Activated CD8-positive, alpha-beta T cell treated with anti-CD3 and anti-CD28 coated beads for 36 hours (primary cell): ENCODE measurements around the gene PPP3CA. TPM values are rescaled to one million over a fixed set of nuclear protein-coding genes. Genes with fewer than 3 reads are reported as not detected.

Experiments
- ATAC-seq: fragments of 200-7000 bp; cut with Tn5 transposase; one replicate; pipeline ENCODE4 v1.10.0; 2021; ENCODE audit warnings: mild to moderate bottlenecking, moderate library complexity
- CTCF ChIA-PET: fragments of 350-600 bp; sonication (Branson Sonifier 250); formaldehyde crosslinking; loops from one replicate; lab custom pipeline; 2021; ENCODE audit warnings: antibody characterized with exemption; lab: Charles Lee
- POLR2A ChIA-PET: fragments of 350-600 bp; sonication (Branson Sonifier 250); formaldehyde crosslinking; loops from one replicate; lab custom pipeline; 2021; ENCODE audit warnings: antibody characterized with exemption; lab: Charles Lee
- DNase-seq: peaks from one replicate; pipeline ENCODE4 v3.0.0-alpha.2; 2020
- H3K27ac Mint-ChIP-seq: one replicate; pipeline ENCODE4 v1.8.0; 2021; ENCODE audit warnings: mild to moderate bottlenecking, mixed read lengths
- H3K27me3 Mint-ChIP-seq: one replicate; pipeline ENCODE4 v1.8.0; 2021; ENCODE audit warnings: mixed read lengths
- H3K36me3 Mint-ChIP-seq: one replicate; pipeline ENCODE4 v1.8.0; 2021; ENCODE audit warnings: low read depth, mixed read lengths
- H3K4me1 Mint-ChIP-seq: one replicate; pipeline ENCODE4 v1.8.0; 2021; ENCODE audit warnings: low read depth, mixed read lengths
- H3K4me3 Mint-ChIP-seq: one replicate; pipeline ENCODE4 v1.8.0; 2021; ENCODE audit warnings: mild to moderate bottlenecking, moderate library complexity, mixed read lengths
- H3K9me3 Mint-ChIP-seq: one replicate; pipeline ENCODE4 v1.8.0; 2021; ENCODE audit warnings: mixed read lengths
- intact Hi-C: fragments of 100-400 bp; cut with micrococcal nuclease; formaldehyde crosslinking; loops from one replicate; pipeline ENCODE4 v1.10.0; 2022
- total RNA-seq, 2 experiments: library from RNA; stranded (reverse); gene quantifications; one replicate each; pipeline ENCODE4 v1.2.3, GENCODE V29; 2021
- TF ChIP-seq, protein P1 (sequence below): fragments of 200-600 bp; IDR thresholded peaks from one replicate; pipeline ENCODE4 v1.8.0; 2022; ENCODE audit warnings: antibody characterized with exemption, mild to moderate bottlenecking

The PPP3CA gene
- total RNA-seq, 2 experiments from 2014 or later: 11.8 to 12.7 TPM

DNA sequence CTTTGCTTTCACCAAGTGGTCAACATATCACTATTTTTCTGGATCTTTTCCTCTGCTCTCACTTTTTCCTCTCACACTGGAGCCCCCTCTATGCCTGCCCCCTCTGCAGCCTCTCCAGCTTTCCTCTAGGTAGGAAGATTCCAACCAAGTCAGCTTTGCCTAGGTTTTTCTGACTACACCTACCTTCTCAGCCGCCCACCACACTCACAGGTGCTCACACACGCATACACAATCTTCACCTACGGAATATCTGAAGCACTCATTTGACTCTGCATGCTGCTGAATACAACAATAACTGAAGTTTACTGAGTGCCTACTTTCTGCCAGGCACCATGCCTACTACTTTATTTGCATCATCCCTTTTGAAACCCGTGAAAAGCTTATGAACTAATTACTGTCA is 328.0 kb downstream of the PPP3CA start:
- peak; percentile 7 for DNase-seq
- no peak overlapping the region for H3K4me3 Mint-ChIP-seq
- TF ChIP-seq, protein P1, sequence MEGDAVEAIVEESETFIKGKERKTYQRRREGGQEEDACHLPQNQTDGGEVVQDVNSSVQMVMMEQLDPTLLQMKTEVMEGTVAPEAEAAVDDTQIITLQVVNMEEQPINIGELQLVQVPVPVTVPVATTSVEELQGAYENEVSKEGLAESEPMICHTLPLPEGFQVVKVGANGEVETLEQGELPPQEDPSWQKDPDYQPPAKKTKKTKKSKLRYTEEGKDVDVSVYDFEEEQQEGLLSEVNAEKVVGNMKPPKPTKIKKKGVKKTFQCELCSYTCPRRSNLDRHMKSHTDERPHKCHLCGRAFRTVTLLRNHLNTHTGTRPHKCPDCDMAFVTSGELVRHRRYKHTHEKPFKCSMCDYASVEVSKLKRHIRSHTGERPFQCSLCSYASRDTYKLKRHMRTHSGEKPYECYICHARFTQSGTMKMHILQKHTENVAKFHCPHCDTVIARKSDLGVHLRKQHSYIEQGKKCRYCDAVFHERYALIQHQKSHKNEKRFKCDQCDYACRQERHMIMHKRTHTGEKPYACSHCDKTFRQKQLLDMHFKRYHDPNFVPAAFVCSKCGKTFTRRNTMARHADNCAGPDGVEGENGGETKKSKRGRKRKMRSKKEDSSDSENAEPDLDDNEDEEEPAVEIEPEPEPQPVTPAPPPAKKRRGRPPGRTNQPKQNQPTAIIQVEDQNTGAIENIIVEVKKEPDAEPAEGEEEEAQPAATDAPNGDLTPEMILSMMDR: no peak
- peaks cover 7% of the 10 kb centered on the region for H3K36me3 Mint-ChIP-seq
- ChIA-PET CTCF (interaction anchor here (0.9 to 1.6 kb wide), 2 partner anchors 140 to 582 kb away, joined by 3 read pairs; no protein-coding TSS in a partner anchor), POLR2A (interaction anchor here (0.6 to 1.6 kb wide), 4 partner anchors 10 to 398 kb away, joined by 3 to 4 read pairs (median 3); no protein-coding TSS in a partner anchor)
- H3K27ac Mint-ChIP-seq: peak overlapping the region; percentile 57
- peaks cover 53% of the 10 kb centered on the region for H3K4me1 Mint-ChIP-seq
- no peaks in the 10 kb centered on the region for H3K9me3 Mint-ChIP-seq
- intact Hi-C loops: no loop called here
- peaks cover 4% of the 10 kb centered on the region for H3K27me3 Mint-ChIP-seq
- no peak for ATAC-seq

DNA sequence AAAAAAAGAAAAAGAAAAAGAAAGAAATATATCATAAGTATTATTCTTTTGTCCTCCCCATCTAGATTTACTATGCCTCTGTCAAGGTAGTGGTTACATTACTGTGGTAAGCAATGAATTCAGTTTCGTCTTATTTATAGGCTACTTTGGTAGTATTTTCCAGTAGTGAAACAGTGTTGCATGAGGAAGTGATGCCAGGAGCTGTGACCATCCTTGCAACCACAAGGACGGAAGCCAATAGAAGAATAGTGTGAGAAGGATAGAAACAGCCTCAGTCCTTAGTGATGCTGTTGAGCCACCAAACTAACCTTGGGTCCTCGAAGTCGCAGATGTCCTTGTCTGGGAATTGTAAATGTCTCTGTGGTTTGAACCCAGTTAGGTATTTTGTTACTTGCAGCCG is 328.5 kb downstream of the PPP3CA start:
- peaks cover 7% of the 10 kb centered on the region for H3K36me3 Mint-ChIP-seq
- ATAC-seq: no peak
- peak overlapping the region; percentile 57 for H3K27ac Mint-ChIP-seq
- H3K27me3 Mint-ChIP-seq: peaks cover 4% of the 10 kb centered on the region
- H3K4me1 Mint-ChIP-seq: peaks cover 53% of the 10 kb centered on the region
- CTCF ChIA-PET: interaction anchor here (1.6 kb wide), 1 partner anchor 583 kb away, joined by 3 read pairs; no protein-coding TSS in a partner anchor
- intact Hi-C loops: no loop called here
- no peaks in the 10 kb centered on the region for H3K9me3 Mint-ChIP-seq
- POLR2A ChIA-PET: interaction anchor here (0.6 to 1.6 kb wide), 4 partner anchors 9 to 398 kb away, joined by 3 to 4 read pairs (median 3); no protein-coding TSS in a partner anchor
- TF ChIP-seq, protein P1: no peak
- H3K4me3 Mint-ChIP-seq: no peak overlapping the region
- DNase-seq: peak; percentile 24

DNA sequence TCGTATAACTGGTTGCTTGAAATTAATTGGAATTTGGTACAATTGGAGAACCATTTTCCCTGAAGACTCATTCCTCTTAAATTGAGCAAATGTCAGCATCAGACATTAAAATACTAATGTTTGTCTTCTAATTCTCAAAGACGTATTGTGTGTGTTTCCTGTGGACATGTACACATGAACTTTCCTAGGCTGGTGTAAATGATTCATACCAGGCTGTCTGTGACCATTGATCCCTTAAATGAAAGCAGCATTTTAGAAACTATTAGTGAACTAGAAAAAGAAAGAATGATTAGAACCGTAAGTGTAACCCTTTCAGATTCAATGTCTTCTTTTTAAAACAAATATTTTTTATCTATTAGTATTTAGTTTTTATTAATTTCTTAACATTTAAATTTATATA is 332.9 kb downstream of the PPP3CA start:
- intact Hi-C loops: no loop called here
- no peaks in the 10 kb centered on the region for H3K36me3 Mint-ChIP-seq
- DNase-seq: no peak
- no peak for ATAC-seq
- H3K27ac Mint-ChIP-seq: no peak overlapping the region
- no peaks in the 10 kb centered on the region for H3K9me3 Mint-ChIP-seq
- H3K4me1 Mint-ChIP-seq: peaks cover 33% of the 10 kb centered on the region
- ChIA-PET CTCF (no interaction called here), POLR2A (no interaction called here)
- peaks cover 7% of the 10 kb centered on the region for H3K27me3 Mint-ChIP-seq
- no peak overlapping the region for H3K4me3 Mint-ChIP-seq
- TF ChIP-seq, protein P1: no peak

DNA sequence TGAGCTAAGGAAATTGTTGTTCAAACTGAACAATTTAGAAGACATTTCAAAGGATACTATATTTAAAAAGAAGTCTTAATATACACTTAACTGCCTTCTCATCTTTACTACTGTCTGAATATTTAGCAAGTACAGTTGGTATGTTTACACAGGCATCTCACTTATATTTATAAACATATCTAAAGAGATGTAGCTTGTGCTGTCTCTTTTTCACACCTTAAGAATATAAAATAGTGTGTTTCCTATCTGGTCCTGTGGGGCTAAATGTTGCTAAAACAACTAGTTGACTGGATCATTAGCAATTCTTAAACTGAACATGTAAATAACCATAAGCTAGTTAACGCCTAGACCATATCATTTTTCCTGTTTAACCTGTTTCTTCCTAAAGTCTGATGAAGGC is 336.3 kb downstream of the PPP3CA start:
- Mint-ChIP-seq H3K9me3 (no peaks in the 10 kb centered on the region), H3K27me3 (peaks cover 7% of the 10 kb centered on the region), H3K4me3 (no peak overlapping the region), H3K36me3 (no peaks in the 10 kb centered on the region), H3K4me1 (peaks cover 18% of the 10 kb centered on the region), H3K27ac (no peak overlapping the region)
- TF ChIP-seq, protein P1: no peak
- no peak for ATAC-seq
- POLR2A ChIA-PET: no interaction called here
- CTCF ChIA-PET: no interaction called here
- intact Hi-C loops: no loop called here
- no peak for DNase-seq

DNA sequence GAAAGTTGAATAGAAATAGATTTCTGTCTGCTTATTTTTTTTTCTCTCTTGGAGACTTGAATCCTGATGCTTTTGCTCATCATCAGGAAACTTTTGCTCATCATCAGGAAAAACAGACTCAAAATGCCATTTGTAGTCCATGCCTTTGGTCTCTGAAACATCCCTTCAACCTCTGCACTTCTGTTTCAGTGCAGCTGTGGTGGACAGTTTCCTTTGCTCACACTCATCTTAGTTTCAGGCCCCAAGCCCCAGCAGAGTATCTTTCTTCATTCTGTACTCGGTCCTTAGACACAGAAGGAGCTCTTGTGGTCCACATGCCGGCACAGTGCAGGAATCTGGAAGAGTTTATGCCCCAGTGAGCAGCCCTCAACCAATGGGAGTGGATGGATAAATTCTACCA is 337.9 kb downstream of the PPP3CA start:
- no peak overlapping the region for H3K27ac Mint-ChIP-seq
- intact Hi-C loops: no loop called here
- H3K4me1 Mint-ChIP-seq: peaks cover 12% of the 10 kb centered on the region
- H3K27me3 Mint-ChIP-seq: peaks cover 3% of the 10 kb centered on the region
- TF ChIP-seq, protein P1: no peak
- CTCF ChIA-PET: no interaction called here
- peak; percentile 39 for ATAC-seq
- H3K9me3 Mint-ChIP-seq: no peaks in the 10 kb centered on the region
- no peak overlapping the region for H3K4me3 Mint-ChIP-seq
- no peaks in the 10 kb centered on the region for H3K36me3 Mint-ChIP-seq
- no peak for DNase-seq
- POLR2A ChIA-PET: interaction anchor here (0.7 to 1.7 kb wide), 2 partner anchors 10 to 1519 kb away, joined by 4 read pairs; no protein-coding TSS in a partner anchor
